NCI-H1436 treated with DMSO at 0.1 percent for 48 hours (cell line): ENCODE measurements around the gene NRARP.

Experiments used
- DNase-seq: peaks from one replicate; lab custom pipeline; 2025; lab: John Stamatoyannopoulos, UW

The NRARP gene

DNA sequence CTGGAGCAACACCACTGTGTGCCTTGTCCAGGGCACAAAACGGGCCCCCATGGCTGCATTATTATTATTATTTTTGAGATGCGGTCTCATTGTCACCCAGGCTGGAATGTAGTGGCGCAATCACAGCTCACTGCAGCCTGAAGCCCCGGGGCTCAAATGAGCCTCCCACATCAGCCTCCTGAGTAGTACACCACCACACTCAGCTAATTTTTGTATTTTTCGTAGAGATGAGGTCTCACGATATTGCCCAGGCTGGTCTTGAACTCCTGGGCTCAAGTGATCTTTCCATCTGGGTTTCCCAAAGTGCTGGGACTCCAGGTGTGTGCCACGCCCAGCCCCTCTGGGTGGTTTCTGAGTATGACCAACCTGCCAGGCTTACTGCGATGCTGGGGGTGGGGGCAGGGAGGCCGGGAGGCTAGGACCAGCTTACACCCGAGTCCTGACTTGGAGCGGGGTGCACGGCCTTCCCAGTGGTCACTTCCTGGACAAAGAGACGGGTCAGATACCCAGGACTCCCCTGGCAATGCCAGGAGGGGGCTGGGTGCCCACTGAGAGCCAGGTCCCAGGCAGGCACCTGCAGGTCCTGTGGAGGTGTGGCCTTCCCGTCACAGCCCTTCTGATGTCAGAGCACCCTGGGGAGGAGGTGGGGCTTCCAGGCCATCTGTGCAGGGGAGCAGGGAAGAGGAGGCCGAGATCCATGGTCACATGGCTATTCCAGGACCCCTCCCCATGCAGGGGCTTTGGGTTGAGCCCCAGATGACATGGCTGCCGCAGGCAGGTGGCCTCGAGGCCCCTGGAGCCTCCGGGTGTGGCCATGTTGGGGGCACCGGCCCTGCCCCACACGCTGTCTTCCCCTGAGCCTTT, 8.3 kb upstream of the NRARP start:
- DNase-seq: peak; percentile 69

DNA sequence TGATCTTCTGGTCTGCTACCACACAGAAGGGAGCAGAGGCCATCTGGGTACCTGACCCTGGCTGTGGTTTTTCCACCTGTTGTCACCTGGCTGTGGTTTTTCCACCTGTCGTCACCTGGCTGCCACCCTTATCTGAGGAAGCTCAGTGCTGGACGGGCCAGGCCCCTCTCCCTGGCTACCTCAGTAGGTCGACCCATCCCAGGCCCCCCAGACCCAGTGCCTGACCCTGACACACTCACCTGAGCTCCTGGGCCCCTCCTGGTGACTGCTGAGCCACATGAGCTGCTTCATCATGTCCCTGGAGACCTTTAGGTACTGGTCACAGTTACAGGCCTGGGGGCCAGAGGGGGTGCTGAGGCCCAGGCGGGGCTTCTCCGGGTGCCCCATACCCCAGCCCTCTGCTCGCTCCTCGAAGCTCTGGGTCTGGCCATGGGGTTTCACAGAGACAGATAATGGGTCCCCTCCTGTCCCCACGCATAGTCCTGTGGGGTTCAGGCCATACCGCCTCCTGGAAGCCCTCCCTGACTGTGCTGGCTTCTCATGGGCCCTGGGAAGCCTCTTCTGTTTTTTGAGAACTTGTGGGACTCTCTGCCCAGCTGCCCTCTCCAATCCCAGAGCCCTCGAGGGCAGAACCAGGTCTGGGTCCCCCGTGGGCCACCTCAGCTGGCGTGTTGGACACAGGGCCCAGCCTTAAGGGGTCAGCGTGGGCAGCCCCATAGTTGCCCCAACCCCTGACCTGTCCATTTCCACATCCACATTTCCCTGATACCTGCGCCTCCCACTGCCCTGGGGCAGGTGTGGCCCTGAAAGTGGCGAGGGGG, 7.5 kb upstream of the NRARP start:
- no peak for DNase-seq

DNA sequence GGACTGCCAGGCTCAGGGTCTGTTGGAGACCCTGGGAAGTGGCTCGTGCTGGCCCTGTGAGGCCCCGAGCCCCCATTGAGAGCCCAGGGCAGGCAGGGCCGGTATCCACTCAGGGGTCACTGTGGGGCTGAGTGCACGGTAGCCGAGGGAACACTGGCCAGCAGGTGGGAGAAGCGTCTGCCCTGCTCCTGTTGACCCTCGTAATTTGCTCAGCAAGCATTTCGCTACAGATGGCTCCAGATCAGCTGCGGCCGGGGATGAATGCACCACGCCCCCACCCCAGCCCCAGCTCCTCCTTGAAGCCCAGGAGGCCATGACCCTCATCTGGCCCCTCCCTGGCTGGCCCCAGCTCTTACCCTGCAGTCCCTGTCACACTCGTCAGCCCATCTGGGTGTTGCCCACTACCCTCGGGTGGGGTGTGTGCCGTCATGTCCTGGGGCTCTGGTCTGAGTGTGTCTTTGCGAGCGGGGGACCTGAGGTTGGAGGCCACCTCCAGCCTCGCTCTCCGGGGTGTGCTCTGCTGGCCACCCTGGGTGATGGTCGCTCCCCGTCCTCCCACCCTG, 6.1 kb upstream of the NRARP start:
- no peak for DNase-seq

DNA sequence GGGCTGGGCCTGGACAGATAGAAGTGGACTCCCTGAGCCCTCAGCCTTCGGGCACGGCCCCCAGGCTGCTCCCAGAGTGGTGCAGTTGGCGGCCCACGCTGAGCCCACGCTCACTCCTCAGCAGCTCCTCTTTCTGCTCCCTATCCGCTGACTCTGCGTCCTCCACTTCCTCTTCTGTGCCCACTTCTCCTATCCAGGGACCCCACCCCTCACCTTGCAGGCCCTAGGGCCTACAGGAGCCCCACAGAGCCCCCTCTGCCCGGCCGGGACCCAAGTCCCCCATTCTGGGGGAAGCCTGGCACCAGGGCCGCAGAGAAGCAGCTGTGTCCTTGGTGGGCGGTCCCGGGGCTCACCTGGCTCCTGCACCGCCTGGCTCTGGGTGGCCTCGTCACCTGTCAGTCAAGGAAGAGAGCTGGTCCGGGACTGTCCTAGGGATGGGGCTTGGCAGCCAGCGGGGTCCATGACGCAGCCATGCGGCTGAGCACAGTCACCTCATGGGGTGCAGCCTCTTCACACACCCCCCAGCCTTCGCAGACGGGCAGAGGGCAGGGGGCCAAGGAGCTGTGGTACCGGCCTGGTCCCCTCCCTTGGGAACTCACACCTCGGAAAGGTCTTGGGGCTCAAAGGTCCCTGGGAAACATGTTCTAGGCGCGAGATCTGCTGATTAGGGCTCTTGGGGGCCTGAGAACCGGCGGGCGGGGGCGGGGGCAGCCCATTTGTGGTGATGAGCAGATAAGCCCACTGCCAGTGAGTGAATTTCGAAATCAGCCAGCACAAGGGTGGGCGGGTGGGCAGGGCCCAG, 5.4 kb upstream of the NRARP start:
- no peak for DNase-seq

DNA sequence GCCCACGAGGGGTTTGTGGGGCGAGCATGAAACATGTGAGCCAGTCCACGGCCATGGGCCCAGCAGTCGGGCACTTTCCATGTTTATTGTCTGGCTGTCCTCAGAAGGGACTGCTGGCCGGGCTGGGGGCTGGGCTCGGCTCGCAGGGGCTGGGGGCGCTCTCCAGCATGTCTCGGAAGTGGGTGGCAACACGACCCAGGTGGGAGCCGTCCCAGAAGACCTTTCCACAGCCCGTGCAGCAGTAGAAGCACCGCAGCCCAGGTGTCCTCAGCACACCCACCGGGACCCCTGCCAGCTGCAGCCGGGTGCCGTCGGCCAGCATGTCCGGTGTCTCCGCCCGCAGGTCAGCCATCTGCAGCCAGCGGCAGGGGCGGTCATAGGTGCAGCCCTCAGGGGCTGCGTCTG, 4.8 kb upstream of the NRARP start:
- DNase-seq: no peak

DNA sequence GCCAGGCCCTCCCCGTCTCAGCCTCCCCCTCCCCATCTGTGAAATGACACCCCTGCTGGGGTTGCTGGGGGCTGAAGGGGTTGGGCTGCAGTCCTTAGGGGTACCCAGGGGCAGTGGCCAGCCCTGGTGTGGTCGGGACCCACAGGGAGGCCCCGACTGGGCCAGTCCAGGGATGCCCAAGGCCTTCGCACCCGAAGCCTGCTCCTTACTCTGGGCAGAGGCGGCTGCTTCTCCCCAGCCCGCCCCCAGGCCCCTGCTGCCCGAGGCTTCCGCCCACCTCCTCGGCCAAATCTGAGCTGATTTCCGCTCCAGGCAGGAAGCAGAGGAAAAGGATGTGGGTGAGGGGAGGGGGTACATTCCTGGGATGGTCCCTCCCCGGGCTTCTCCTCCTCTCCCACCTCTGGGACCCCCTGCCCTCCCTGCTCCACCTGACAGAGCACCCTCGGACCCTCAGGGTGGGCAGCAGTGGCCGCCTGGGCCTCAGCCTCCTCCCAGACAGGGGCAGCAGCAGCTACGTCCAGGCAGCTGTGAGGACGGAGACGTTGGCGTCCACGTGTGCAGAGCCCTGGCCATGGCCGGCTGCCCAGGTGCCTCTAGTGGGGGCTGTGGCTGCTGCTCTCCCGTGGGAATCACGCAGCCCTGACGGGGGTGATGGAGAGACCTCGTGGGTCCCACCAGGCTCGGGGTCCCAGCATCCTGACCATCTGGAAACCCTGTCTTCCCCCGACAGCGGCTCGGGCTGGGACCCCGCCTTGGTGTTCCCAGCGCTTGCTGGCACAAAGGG, 4.2 kb upstream of the NRARP start:
- no peak for DNase-seq

DNA sequence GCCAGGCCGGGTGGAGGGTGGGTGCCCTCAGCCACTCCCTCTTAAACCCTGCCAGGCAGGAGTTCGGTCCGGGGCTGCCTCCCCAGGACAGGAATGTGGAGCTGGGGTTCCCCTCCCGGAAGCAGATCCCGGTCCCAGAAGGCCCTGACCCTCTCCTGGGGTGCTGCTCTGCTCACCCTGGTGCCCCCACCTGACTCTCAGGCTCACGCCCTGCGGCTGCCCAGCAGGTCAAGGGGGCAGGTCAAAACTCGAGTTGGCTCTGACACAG, 3.7 kb upstream of the NRARP start:
- no peak for DNase-seq

DNA sequence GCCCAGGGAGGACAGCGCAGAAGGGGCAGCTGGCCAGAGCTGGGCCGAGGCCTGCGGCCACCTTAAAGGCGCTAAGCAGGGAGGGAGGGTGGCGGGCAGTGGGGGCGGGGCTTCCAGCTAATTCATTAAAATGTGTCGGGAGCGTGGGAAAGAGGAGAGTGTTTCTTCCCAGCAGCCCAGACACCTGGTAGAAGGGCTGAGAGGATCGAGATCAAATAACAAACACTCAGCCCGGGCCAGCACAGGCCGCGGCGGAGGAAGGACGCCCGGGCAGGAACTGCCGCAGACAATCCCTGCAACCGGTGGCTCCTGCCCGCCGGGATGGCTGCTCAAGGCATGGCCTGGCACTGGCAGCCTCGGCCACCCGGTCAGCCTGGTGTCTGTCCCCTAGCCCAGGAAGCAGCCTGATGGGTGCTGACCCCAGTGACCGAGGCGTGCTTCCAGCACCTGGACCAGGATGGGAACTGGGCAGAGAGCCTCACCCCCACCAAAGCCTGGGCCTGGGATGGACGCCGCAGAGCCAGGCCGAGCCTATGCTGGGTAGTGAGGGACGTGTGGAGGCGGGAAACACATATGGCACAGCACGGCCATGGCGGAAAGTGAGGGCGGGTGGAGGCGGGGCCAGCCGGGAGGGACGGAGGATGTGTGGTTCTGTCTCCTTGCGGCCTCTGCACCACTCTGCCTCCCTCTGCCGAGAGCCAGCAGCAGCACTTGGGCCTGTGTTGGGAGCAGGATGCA, 3.2 kb upstream of the NRARP start:
- no peak for DNase-seq

DNA sequence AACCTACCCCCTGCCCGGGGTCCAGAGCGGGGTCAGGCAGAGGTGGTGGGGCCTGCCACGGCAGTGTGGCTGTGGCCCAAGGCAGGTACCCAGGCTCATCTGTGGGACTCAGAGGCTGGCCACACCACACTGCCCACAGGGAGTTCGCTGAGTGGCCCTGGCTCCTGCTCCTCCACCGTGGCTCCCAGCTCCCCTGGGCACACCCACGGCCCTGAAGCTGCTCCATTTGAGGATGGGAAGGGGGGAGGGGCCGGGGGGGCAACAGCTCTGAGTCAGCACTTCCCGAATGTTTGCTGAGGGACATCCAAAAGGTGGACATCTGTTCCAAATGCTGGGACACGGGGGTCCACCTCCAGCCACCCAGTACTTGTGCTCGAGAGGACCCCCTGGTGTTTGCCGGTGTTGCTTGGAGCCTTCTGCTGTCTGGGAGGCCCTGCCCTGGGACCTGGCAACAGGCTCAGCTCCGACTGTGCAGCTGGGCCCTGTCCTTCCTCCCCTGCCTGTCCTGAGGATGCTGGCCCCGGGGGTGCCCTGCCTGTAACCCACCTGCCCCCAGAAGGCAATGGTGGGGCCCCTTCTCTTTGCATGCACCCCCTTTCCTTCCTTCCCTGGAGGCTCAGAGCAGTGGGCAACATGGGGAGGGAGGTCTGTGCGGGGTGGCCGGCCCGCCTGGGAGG, 2.5 kb upstream of the NRARP start:
- DNase-seq: no peak

DNA sequence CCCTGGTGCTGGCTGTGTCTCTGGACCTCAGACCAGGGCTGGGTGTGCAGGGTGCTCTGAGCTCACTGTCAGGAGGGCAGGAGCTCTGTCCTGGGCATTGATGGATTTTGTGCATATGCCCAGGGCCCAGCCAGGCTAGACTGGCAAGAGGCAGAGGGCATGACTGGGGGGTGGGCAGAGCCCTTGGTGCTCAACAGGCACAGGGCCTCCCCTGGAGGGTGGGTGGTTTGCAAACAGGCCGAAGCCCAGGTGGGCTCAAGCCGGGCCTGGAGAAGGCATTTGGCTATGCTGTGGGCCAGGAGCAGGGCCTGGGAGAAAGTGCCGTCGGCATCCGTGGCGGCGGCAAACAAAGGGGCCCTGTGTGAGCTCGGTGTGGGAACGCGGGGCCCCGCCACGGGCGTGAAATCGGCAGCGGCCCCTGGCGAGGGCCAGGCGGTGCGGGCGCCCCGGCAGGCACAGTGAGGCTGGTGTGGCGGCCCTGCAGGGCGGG, 1.9 kb upstream of the NRARP start:
- DNase-seq: no peak

DNA sequence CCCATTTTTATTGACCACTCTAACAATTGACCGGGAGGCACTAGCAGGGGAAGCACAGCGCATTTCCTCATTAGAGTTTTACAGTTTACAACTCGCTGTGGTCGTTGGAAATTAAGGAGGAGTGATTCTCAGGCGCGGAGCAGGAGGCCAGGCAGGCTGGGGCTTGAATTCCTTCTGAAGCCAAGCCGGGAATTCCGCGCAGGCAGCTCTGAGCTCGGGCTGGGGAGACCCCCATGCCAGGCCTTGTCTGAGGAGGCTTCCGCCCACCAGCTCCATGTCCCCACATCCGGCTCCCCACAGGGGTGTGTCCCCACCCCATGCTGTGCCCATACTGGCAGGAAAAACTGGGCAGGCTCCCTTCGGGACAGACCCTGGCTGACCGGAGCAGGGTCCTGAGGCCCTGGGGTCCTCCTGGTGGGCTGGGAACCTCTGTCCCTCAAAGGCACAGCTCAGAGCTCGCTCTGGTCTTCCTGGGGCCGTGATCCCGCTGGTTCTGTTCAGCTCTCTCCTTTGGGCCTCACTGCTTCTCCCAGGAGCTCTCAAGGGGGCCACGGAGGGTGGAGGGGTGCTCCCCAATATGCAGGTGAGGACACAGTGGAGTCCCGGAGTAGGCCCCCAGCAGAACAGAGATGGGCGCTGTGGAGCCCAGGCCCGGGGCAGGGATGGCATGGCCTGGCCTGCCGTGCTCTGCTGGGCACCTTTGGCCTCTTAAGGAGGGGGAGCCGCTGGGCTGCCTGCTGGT, 1.3 kb upstream of the NRARP start:
- no peak for DNase-seq

DNA sequence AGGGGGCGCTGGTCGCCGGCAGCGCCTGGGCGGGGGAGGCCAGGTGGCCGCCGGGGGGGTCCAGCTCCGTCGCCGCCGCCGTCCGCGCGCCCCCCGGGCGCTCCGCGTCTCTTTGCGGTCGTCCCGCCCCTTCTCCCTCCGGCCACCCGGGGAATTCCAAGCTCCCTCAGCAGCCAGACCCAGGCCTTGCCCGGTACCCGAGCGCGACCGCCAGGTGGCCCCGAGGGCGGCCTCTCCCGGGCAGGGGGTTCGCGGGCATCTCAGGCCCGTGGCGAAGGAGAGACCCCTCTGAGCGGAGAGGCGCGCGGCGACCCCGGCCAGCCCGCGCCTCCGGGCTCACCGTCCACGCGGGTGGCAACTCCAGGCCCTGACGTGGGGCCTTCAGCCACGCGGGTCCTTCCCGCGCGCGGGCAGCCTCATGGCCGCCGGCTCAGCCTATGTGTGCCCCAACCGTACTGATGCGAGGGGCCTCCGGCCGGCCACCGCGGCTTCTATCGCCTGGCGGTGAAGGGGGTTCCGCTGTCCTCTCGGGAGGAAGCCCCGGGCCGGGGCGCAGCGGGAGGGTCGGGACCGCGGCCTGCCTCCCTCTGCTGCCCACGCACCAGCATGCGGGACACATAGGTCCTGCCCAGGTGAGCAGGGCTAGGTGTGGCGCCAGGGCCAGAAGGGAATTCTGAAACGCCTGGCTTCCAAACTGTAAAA, 529 bp upstream of the NRARP start:
- DNase-seq: no peak

DNA sequence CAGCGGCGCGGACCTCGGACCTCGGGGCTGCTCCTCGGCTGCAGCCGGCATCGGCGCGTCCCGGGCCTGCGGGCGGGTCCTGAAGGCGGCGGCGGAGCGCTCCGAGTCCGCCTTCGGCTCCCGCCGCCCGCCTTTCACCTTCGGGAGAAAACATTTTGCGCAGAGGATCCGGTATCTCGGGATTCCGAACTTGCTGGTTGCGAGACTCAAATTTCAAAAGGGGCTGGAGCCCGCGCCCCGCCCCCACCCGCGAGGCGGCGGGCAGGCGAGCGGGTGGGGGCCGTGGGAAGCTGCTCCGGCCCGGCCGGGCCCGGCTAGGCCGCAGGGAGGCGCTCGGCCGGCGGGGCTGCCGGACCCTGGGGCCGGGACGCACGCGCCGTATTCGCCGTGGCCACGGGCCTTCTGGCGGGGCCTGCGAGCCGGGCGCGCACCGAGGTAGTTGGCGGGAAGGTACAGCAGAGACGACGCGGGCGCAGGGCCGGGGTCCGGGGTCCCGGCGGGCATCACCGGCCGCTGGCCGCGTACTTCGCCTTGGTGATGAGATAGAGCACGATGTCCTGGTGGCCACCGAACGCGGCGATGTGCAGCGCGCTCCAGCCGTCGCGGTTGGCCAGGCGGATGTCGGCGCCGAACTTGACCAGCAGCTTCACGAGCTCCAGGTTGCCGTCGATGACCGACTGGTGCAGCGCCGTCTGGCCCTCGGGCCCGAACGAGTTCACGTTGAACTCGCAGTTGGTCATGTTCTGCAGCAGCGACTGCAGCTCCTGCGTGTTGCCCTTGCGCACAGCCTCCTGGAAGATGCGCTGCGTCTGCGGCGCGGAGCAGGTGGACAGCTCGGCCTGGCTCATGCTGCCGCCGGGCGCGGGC, 757 bp downstream of the NRARP start:
- DNase-seq: no peak

DNA sequence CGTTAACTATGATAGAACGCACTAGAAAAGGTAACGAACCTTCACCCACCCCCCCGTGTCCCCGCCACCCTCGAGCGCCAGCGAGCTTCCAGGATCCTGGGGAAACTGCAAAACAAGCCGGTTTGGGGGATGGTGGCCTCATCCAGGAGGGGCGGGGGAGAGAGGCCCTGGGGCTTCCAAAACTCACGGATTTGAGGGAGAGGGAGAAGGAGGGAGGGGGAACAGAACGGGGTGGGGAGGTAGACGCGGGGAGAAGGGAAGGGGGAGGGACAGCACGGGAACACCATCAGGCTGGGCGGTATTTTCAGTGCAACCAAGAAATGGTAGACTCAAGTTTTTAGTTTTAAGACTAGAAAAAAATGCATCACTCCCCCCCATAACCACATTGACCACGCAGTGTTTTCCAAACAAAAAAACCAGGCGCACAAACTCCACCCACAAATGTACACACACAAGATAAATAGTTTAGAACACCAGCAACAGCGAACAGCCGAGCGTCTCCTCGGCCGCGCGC, 1.4 kb downstream of the NRARP start:
- DNase-seq: no peak

DNA sequence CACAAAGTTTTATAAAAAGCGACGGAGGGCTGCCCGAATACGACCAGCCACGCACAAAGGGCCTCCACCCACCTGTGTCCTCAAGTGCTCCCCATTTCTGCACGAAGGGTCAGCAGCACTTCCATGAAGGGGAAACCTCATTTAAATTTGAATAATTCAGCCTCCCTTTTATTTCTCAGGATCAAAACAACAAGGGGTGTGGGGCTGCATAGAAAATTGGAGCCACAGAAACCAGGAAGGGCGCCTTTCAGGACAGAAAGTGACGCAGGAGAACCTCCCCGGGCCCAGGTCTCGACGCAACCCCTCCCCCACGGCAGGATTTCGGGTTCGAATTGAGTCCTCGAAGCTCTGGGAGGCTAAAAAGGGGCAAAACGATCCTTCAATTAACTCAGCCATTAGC, 2.1 kb downstream of the NRARP start:
- DNase-seq: no peak

DNA sequence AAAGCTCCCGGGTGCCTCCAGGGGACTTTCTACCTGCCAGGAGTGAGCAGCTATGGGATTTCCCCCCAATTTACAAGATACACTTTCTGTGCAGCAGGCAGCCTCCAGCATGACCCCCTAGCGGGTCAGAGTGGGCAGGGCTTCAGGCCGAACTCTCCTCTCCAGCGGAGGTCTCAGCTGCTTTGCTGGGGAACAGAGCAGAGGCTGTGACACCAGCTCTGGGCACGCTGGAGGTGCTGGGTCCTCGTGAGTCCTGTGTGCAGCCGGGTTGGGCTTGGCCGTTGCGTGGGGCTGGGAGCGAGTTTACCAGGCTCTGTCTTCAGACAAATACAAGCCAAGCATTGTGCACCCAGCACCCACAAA, 2.9 kb downstream of the NRARP start:
- DNase-seq: no peak

DNA sequence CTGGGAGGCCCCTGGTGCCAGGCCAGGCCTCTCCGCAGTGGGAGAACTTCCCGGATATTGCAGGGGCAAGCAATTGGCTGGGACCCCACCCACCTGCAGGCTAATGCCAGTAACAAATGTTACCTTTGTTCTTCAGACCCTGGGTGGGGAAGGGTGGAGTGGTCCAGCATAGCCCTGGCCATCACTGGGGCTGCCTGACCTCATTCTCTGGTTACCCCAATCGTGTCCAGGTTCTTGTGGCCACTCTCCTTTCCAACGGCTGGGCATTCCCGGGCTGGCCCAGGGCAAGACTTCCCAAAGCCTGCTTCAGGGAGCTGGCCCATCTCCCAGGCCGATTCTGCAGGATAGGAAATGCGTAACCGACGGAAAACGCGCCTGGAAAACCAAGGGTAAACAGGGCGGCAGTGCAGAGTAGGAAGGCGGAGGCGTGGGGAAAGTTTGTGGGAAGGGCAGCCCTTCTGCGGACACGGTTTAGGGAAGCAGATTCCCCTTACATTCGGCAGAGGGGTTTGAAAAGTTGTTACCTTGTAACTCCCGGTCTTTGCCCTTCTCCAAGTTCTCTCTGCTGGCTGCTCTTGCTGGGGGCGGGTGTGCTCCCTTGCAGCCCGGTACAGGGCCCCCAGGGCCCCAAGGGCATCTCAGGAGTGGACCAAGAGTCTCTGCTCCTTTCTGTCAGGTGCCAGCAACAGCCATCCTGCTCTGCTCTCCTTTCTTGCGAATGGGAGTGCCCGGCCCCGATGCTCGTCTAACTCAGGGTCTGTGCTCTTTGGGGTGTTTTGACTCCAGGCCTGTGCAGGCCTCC, 3.5 kb downstream of the NRARP start:
- DNase-seq: no peak
